Measurements from ENCODE around the gene GHITM. TPM values are rescaled to one million over a fixed set of nuclear protein-coding genes. Genes with fewer than 3 reads are reported as not detected.
"Not testable (repeated sequence)": the region's sequence is repeated elsewhere in the genome, so short reads cannot be mapped to it uniquely, and the experiment has no call there.

The GHITM gene
- total and polyA plus RNA-seq, 2 of the 8 experiments (the other 6 are each of a cell fraction or from before 2014, with no cell fraction given): 86.2 to 97.0 TPM

GRCh38 chr10:84168382-84168781 lies 29.1 kb downstream of the GHITM start:
- H4K20me1 ChIP-seq (replicated peaks in 1 of 2; ENCODE audit: control insufficient read depth in 1 of 2, insufficient read depth in 2 of 2, low read length in 2 of 2); DNase-seq (ENCODE audit: low read depth in 1 of 2, low spot score in 2 of 2); H2BK20ac ChIP-seq (ENCODE audit: low read length); H3K56ac ChIP-seq (replicated peaks; ENCODE audit: insufficient read length, low read depth, low read length); H2AK5ac ChIP-seq (ENCODE audit: low read depth, low read length); H4K91ac ChIP-seq (replicated peaks; ENCODE audit: insufficient read length, low read length); H3K9ac ChIP-seq (replicated peaks in 1 of 4; ENCODE audit: extremely low read depth in 1 of 4, low read depth in 3 of 4, low read length in 3 of 4); H3K36me3 ChIP-seq (ENCODE audit: control insufficient read depth in 2 of 4, insufficient read depth in 4 of 4, low read length in 3 of 4); H4K8ac ChIP-seq (ENCODE audit: extremely low read depth, insufficient read depth, low read length); H3K18ac ChIP-seq (ENCODE audit: extremely low read depth, low read length); H2BK15ac ChIP-seq (ENCODE audit: low read length); H3K27me3 ChIP-seq (replicated peaks in 1 of 4; ENCODE audit: control insufficient read depth in 3 of 4, extremely low read depth in 1 of 4, insufficient read depth in 3 of 4, low read length in 3 of 4); H3K4me2 ChIP-seq (ENCODE audit: insufficient read depth in 1 of 2, low read depth in 2 of 2, low read length in 2 of 2); H3K4ac ChIP-seq (replicated peaks; ENCODE audit: insufficient read length, low read depth, low read length); H2BK12ac ChIP-seq (ENCODE audit: low read depth, low read length); H2AFZ ChIP-seq (ENCODE audit: low read length); H3K27ac ChIP-seq (ENCODE audit: low read depth, low read length); H4K5ac ChIP-seq (ENCODE audit: insufficient read length, low read depth, low read length); FAIRE-seq; H3K79me2 ChIP-seq (ENCODE audit: control insufficient read depth in 1 of 2, insufficient read depth in 2 of 2, low read length in 2 of 2); H3K23me2 ChIP-seq (ENCODE audit: low read depth, low read length); H2BK5ac ChIP-seq (ENCODE audit: low read depth, low read length); H3K9me3 ChIP-seq (ENCODE audit: insufficient read depth in 2 of 2, low read depth in 1 of 2, low read length in 1 of 2); H2BK120ac ChIP-seq (replicated peaks; ENCODE audit: low read depth, low read length); POLR2A ChIA-PET (ENCODE audit: partially characterized antibody); H3K14ac ChIP-seq (ENCODE audit: insufficient read length); H3K79me1 ChIP-seq (ENCODE audit: low read depth, low read length); H3K4me3 ChIP-seq (ENCODE audit: extremely low read depth in 1 of 4, insufficient read depth in 2 of 4, low read depth in 3 of 4, low read length in 4 of 4); H3K23ac ChIP-seq (ENCODE audit: insufficient read length): not testable (repeated sequence)
- CTCF ChIA-PET (ENCODE audit: partially characterized antibody): interaction anchor here (0.7 to 2.9 kb wide), 10 partner anchors 12 to 99 kb away, joined by 3 to 14 read pairs (median 4); no protein-coding TSS in a partner anchor
- WGBS, 2 experiments (ENCODE audit: extremely low coverage in 1 of 2, insufficient coverage in 1 of 2, insufficient read length in 1 of 2, insufficient replicate concordance in 2 of 2, low coverage in 1 of 2, low lambda C conversion rate in 2 of 2, missing lambda C conversion rate in 1 of 2): 90% methylated on average over 10 of the region's 10 CpGs; no CpG with 5 or more reads in 1 of the 2 experiments
- peaks cover 9 to 17% (median 11%) of the 10 kb centered on the region in 4 experiments; a peak in 6 of 7 replicates for H3K4me1 ChIP-seq (replicated peaks in 1 of 4; ENCODE audit: control insufficient read depth in 3 of 4, insufficient read depth in 4 of 4, low read length in 3 of 4)

GRCh38 chr10:84171237-84171636 lies 31.9 kb downstream of the GHITM start:
- H3K4me1 ChIP-seq (replicated peaks in 1 of 4; ENCODE audit: control insufficient read depth in 3 of 4, insufficient read depth in 4 of 4, low read length in 3 of 4); H2BK5ac ChIP-seq (ENCODE audit: low read depth, low read length); H4K91ac ChIP-seq (replicated peaks; ENCODE audit: insufficient read length, low read length); H4K5ac ChIP-seq (ENCODE audit: insufficient read length, low read depth, low read length); H3K23ac ChIP-seq (ENCODE audit: insufficient read length); H3K27ac ChIP-seq (ENCODE audit: low read depth, low read length); H4K20me1 ChIP-seq (replicated peaks in 1 of 2; ENCODE audit: control insufficient read depth in 1 of 2, insufficient read depth in 2 of 2, low read length in 2 of 2); FAIRE-seq; H3K9ac ChIP-seq (replicated peaks in 1 of 4; ENCODE audit: extremely low read depth in 1 of 4, low read depth in 3 of 4, low read length in 3 of 4); H3K4ac ChIP-seq (replicated peaks; ENCODE audit: insufficient read length, low read depth, low read length); H3K36me3 ChIP-seq (ENCODE audit: control insufficient read depth in 2 of 4, insufficient read depth in 4 of 4, low read length in 3 of 4); H3K18ac ChIP-seq (ENCODE audit: extremely low read depth, low read length); H2BK15ac ChIP-seq (ENCODE audit: low read length); H3K4me3 ChIP-seq (ENCODE audit: extremely low read depth in 1 of 4, insufficient read depth in 2 of 4, low read depth in 3 of 4, low read length in 4 of 4); H3K27me3 ChIP-seq (replicated peaks in 1 of 4; ENCODE audit: control insufficient read depth in 3 of 4, extremely low read depth in 1 of 4, insufficient read depth in 3 of 4, low read length in 3 of 4); H2AK5ac ChIP-seq (ENCODE audit: low read depth, low read length); H2BK20ac ChIP-seq (ENCODE audit: low read length); H3K79me2 ChIP-seq (ENCODE audit: control insufficient read depth in 1 of 2, insufficient read depth in 2 of 2, low read length in 2 of 2); H2BK120ac ChIP-seq (replicated peaks; ENCODE audit: low read depth, low read length); CTCF ChIA-PET (ENCODE audit: partially characterized antibody); H3K9me3 ChIP-seq (ENCODE audit: insufficient read depth in 2 of 2, low read depth in 1 of 2, low read length in 1 of 2); H3K14ac ChIP-seq (ENCODE audit: insufficient read length); H2AFZ ChIP-seq (ENCODE audit: low read length); H3K4me2 ChIP-seq (ENCODE audit: insufficient read depth in 1 of 2, low read depth in 2 of 2, low read length in 2 of 2); H2BK12ac ChIP-seq (ENCODE audit: low read depth, low read length); H3K56ac ChIP-seq (replicated peaks; ENCODE audit: insufficient read length, low read depth, low read length); H3K23me2 ChIP-seq (ENCODE audit: low read depth, low read length); DNase-seq (ENCODE audit: low read depth in 1 of 2, low spot score in 2 of 2); H3K79me1 ChIP-seq (ENCODE audit: low read depth, low read length): not testable (repeated sequence)
- WGBS, 2 experiments (ENCODE audit: extremely low coverage in 1 of 2, insufficient coverage in 1 of 2, insufficient read length in 1 of 2, insufficient replicate concordance in 2 of 2, low coverage in 1 of 2, low lambda C conversion rate in 2 of 2, missing lambda C conversion rate in 1 of 2): 85% methylated on average over 2 of the region's 2 CpGs; no CpG with 5 or more reads in 1 of the 2 experiments
- H4K8ac ChIP-seq (ENCODE audit: extremely low read depth, insufficient read depth, low read length): peak overlapping the region; percentile 43; the same call in 1 of the 2 replicates
- POLR2A ChIA-PET (ENCODE audit: partially characterized antibody): interaction anchor here (1.5 kb wide), 1 partner anchor 12 kb away, joined by 4 read pairs; no protein-coding TSS in a partner anchor

All from H1 (cell line).